Mammary epithelial cell (primary cell): ENCODE data around the gene AIP.

ENCODE experiments used
- CTCF ChIP-seq, 2 donors: IDR thresholded peaks in 1 of 2; conservative IDR thresholded peaks in 1 of 2; 2 replicates each; pipeline ENCODE4 v1.5.1; 2011 to 2012; ENCODE audit warnings: inconsistent platforms in 2 of 2, low read length in 2 of 2, mild to moderate bottlenecking in 2 of 2, control low read depth in 1 of 2, low read depth in 1 of 2; ENCODE audit not compliant: insufficient read depth in 1 of 2; ENCODE audit errors: extremely low read depth in 1 of 2
- EZH2 ChIP-seq: IDR thresholded peaks from 2 replicates; pipeline ENCODE4 v1.6.1; 2012; ENCODE audit warnings: low read length, inconsistent platforms, borderline replicate concordance

- no peak for TF ChIP-seq CTCF (conservative IDR thresholded peaks at IDR 0.05 in 1 of 2, IDR thresholded peaks at IDR 0.05 in 1 of 2; ENCODE audit: extremely low read depth in 1 of 2, insufficient read depth in 1 of 2, low read depth in 1 of 2, low read length in 2 of 2)
- no peak for TF ChIP-seq EZH2
Observed at GRCh38 chr11:67501854-67502253, 19.0 kb downstream of the AIP start.
